ENCODE measurements around the gene ATP2C1. TPM values are rescaled to one million over a fixed set of nuclear protein-coding genes. Genes with fewer than 3 reads are reported as not detected.

The ATP2C1 gene
- total RNA-seq, 1 donor from 2014 or later: 102 TPM

DNA sequence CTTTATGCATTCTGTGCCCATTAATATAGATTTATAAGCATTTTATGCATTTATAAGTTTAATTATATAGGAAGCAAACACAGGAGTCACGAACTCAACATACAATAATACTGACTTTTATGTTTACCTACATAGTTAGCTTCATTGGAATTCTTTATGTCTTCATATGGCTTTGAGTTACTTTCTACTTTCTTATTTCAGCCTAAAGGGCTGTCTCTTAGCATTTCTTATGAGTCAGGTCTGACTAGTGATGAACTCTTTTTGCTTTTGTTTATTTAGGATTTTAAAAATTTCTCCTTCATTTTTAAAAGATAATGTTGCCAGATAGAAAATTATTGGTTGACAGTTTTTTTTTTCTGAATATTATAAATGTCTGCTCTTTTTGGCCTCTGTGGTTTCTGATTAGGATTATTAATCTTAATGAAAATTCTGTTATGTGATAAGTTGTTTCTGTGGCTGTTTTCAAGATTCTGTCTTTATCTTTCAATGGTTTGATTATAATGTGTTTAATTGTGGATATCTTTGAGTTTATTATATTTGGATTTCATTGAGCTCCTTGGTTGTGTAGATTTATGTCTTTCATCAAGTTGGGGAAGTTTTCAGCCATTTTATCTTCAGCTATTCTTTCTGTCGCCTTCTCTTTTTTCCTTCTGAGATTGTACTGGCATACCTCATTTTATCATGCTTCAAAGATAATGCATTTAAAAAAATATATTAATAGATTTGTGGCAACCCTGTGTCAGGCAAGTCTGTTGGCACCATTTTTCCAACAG lies 54.3 kb downstream of the ATP2C1 start:
- peaks cover 23% of the 10 kb centered on the region for H3K36me3 Mint-ChIP-seq (ENCODE audit: low read depth, unreplicated experiment)

DNA sequence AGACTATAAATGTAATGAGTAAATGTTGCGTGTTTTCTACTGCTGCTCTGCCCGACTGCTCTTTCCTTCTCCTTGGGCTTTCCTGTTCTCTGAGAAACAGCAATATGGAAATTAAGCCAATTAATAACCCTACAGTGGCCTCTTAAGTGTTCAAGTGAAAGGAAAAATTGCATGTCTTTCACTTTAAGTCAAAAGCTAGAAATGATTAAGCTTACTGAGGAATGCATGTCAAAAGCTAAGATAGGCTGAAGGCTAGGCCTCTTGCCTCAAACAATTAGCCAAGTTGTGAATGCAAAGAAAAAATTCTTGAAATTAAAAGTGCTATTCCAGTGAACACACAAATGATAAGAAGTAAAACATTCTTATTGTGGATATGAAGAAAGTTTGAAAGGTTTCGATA lies 55.0 kb downstream of the ATP2C1 start:
- H3K27me3 Mint-ChIP-seq (ENCODE audit: unreplicated experiment): no peaks in the 10 kb centered on the region
- peaks cover 20% of the 10 kb centered on the region for H3K36me3 Mint-ChIP-seq (ENCODE audit: low read depth, unreplicated experiment)
- H3K27ac Mint-ChIP-seq (ENCODE audit: unreplicated experiment): no peak overlapping the region
- DNase-seq (ENCODE audit: low spot score): no peak
- no peaks in the 10 kb centered on the region for H3K4me1 Mint-ChIP-seq (ENCODE audit: unreplicated experiment)
- TF ChIP-seq, protein P1, sequence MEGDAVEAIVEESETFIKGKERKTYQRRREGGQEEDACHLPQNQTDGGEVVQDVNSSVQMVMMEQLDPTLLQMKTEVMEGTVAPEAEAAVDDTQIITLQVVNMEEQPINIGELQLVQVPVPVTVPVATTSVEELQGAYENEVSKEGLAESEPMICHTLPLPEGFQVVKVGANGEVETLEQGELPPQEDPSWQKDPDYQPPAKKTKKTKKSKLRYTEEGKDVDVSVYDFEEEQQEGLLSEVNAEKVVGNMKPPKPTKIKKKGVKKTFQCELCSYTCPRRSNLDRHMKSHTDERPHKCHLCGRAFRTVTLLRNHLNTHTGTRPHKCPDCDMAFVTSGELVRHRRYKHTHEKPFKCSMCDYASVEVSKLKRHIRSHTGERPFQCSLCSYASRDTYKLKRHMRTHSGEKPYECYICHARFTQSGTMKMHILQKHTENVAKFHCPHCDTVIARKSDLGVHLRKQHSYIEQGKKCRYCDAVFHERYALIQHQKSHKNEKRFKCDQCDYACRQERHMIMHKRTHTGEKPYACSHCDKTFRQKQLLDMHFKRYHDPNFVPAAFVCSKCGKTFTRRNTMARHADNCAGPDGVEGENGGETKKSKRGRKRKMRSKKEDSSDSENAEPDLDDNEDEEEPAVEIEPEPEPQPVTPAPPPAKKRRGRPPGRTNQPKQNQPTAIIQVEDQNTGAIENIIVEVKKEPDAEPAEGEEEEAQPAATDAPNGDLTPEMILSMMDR (IDR thresholded peaks at IDR 0.05; ENCODE audit: unreplicated experiment): no peak
- H3K4me3 Mint-ChIP-seq (ENCODE audit: unreplicated experiment): no peak overlapping the region
- H3K9me3 Mint-ChIP-seq (ENCODE audit: unreplicated experiment): no peaks in the 10 kb centered on the region

More for the DNA sequence above, 54.3 kb downstream of the ATP2C1 start:
- TF ChIP-seq, protein P1 (IDR thresholded peaks at IDR 0.05; ENCODE audit: unreplicated experiment): no peak
- Mint-ChIP-seq H3K4me3 (ENCODE audit: unreplicated experiment) (no peak overlapping the region), H3K27ac (ENCODE audit: unreplicated experiment) (no peak overlapping the region), H3K27me3 (ENCODE audit: unreplicated experiment) (no peaks in the 10 kb centered on the region), H3K9me3 (ENCODE audit: unreplicated experiment) (no peaks in the 10 kb centered on the region), H3K4me1 (ENCODE audit: unreplicated experiment) (no peaks in the 10 kb centered on the region)
- DNase-seq (ENCODE audit: low spot score): no peak

GRCh38 chr3:130950124-130950523 lies 56.2 kb downstream of the ATP2C1 start:
- TF ChIP-seq, protein P1 (IDR thresholded peaks at IDR 0.05; ENCODE audit: unreplicated experiment): no peak
- Mint-ChIP-seq H3K4me1 (ENCODE audit: unreplicated experiment) (no peaks in the 10 kb centered on the region), H3K9me3 (ENCODE audit: unreplicated experiment) (no peaks in the 10 kb centered on the region), H3K27me3 (ENCODE audit: unreplicated experiment) (no peaks in the 10 kb centered on the region), H3K27ac (ENCODE audit: unreplicated experiment) (no peak overlapping the region), H3K36me3 (ENCODE audit: low read depth, unreplicated experiment) (peaks cover 16% of the 10 kb centered on the region), H3K4me3 (ENCODE audit: unreplicated experiment) (no peak overlapping the region)
- no peak for DNase-seq (ENCODE audit: low spot score)

DNA sequence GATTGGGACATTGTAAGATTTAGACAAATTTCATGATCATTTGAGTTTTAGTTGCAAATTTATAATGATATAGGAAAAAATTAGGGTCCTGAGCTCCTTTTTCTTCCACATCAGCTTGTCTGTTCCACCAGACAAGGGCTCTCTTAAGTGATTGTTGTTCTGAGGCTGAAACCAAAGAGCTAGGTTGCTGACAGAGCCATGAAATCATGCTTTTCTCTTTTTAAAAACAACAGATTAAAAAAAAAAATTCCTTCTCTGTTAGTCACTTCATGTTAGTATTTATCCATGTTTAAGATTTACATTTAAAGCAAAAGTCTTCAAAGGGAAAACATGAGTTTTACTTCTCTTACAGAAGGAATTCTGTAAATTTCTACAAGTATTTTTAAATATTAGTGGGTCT lies 56.8 kb downstream of the ATP2C1 start:
- Mint-ChIP-seq H3K27ac (ENCODE audit: unreplicated experiment) (no peak overlapping the region), H3K4me1 (ENCODE audit: unreplicated experiment) (no peaks in the 10 kb centered on the region), H3K9me3 (ENCODE audit: unreplicated experiment) (no peaks in the 10 kb centered on the region), H3K27me3 (ENCODE audit: unreplicated experiment) (no peaks in the 10 kb centered on the region), H3K4me3 (ENCODE audit: unreplicated experiment) (no peak overlapping the region), H3K36me3 (ENCODE audit: low read depth, unreplicated experiment) (peaks cover 13% of the 10 kb centered on the region)
- DNase-seq (ENCODE audit: low spot score): no peak
- TF ChIP-seq, protein P1 (IDR thresholded peaks at IDR 0.05; ENCODE audit: unreplicated experiment): no peak

DNA sequence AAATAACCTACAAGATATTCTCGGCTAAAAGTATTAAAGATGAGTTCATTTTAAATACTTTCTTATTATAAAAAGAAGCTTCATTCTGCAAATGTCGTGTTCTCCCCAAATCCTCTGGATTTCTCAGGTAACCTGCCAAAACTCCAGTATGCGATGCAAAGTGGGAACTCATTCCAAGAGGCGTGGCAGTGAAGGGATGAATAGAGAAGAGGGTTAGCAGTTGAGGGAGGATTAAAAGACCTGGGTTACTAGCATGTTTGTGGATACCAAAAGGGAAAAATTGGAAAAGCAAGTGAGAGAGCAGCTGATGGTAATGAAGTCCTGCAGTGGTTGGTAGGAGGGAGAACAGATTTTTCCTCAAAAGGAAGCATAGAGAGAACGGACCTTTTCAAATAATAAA lies 61.6 kb downstream of the ATP2C1 start:
- H3K27ac Mint-ChIP-seq (ENCODE audit: unreplicated experiment): no peak overlapping the region
- peaks cover 5% of the 10 kb centered on the region for H3K36me3 Mint-ChIP-seq (ENCODE audit: low read depth, unreplicated experiment)
- no peaks in the 10 kb centered on the region for H3K9me3 Mint-ChIP-seq (ENCODE audit: unreplicated experiment)
- no peak overlapping the region for H3K4me3 Mint-ChIP-seq (ENCODE audit: unreplicated experiment)
- TF ChIP-seq, protein P1 (IDR thresholded peaks at IDR 0.05; ENCODE audit: unreplicated experiment): no peak
- H3K4me1 Mint-ChIP-seq (ENCODE audit: unreplicated experiment): no peaks in the 10 kb centered on the region
- no peak for DNase-seq (ENCODE audit: low spot score)
- H3K27me3 Mint-ChIP-seq (ENCODE audit: unreplicated experiment): no peaks in the 10 kb centered on the region
